Panc1 (cell line): ENCODE results near the gene KRT85. TPM values are rescaled to one million over a fixed set of nuclear protein-coding genes. Genes with fewer than 3 reads are reported as not detected.

Experiments
- ATAC-seq: fragments of 200-7000 bp; cut with Tn5 transposase; 2 replicates; pipeline ENCODE4 v1.9.1; 2020; ENCODE audit warnings: mild to moderate bottlenecking, moderate library complexity
- BruUV-seq: library from RNA; stranded (reverse); fragments of 400-500 nt; replicated peaks from 2 replicates; lab custom pipeline; 2021; lab: Mats Ljungman, UMichigan
- CTCF ChIA-PET: fragments of 300-600 bp; sonication (Branson Sonifier 250); formaldehyde crosslinking; loops from one replicate; lab custom pipeline; 2022; ENCODE audit warnings: antibody characterized with exemption; lab: Charles Lee
- POLR2A ChIA-PET: fragments of 300-600 bp; sonication (Branson Sonifier 250); formaldehyde crosslinking; loops from one replicate; lab custom pipeline; 2022; ENCODE audit warnings: antibody characterized with exemption; lab: Charles Lee
- DNase-seq: peaks from one replicate; pipeline ENCODE4 v3.0.0-alpha.2; 2010; ENCODE audit warnings: low read depth, low spot score
- H3K27ac ChIP-seq: 2 replicates; pipeline ENCODE4 v1.5.1; 2011; ENCODE audit warnings: mild to moderate bottlenecking, low read length, inconsistent platforms
- H3K27me3 ChIP-seq: fragments of 200-500 bp; sonication (Bioruptor generic); 2 replicates; pipeline ENCODE4 v1.6.0; 2014; ENCODE audit warnings: low read length, inconsistent platforms; ENCODE audit not compliant: control insufficient read depth, insufficient read depth
- H3K36me3 ChIP-seq: fragments of 200-500 bp; sonication (Bioruptor generic); 2 replicates; pipeline ENCODE4 v1.5.1; 2014; ENCODE audit warnings: inconsistent platforms, mild to moderate bottlenecking, low read length, moderate library complexity; ENCODE audit not compliant: control insufficient read depth, insufficient read depth
- H3K4me1 ChIP-seq: 2 replicates; pipeline ENCODE4 v1.5.1; 2011; ENCODE audit warnings: inconsistent platforms, mild to moderate bottlenecking, low read length, moderate library complexity; ENCODE audit not compliant: control insufficient read depth, insufficient read depth
- H3K4me3 ChIP-seq, 2 experiments: 2 replicates each; pipeline ENCODE4 v1.5.1; 2011 to 2012; ENCODE audit warnings: low read depth in 2 of 2, low read length in 2 of 2, mild to moderate bottlenecking in 2 of 2, inconsistent platforms in 1 of 2, moderate library complexity in 1 of 2
- H3K9me3 ChIP-seq: fragments of 200-500 bp; sonication (Bioruptor generic); 2 replicates; pipeline ENCODE4 v1.5.1; 2014; ENCODE audit warnings: low read depth, mild to moderate bottlenecking, inconsistent platforms, low read length, moderate library complexity; ENCODE audit not compliant: control insufficient read depth, insufficient read depth
- CTCF ChIP-seq: fragments of 450-650 bp; IDR thresholded peaks from 2 replicates; pipeline ENCODE4 v1.5.1; 2017; ENCODE audit warnings: mild to moderate bottlenecking
- POLR2AphosphoS5 ChIP-seq: IDR thresholded peaks from 2 replicates; pipeline ENCODE4 v1.6.1; 2012; ENCODE audit warnings: mild to moderate bottlenecking, low read depth, low read length, moderate library complexity
- REST ChIP-seq, 2 experiments: IDR thresholded peaks; 2 replicates each; pipeline ENCODE4 v1.6.1; 2011 to 2012; ENCODE audit warnings: low read depth in 2 of 2, control low read depth in 1 of 2, low read length in 1 of 2, mild to moderate bottlenecking in 1 of 2, moderate library complexity in 1 of 2; ENCODE audit not compliant: insufficient read depth in 1 of 2
- SIN3A ChIP-seq: IDR thresholded peaks from 2 replicates; pipeline ENCODE4 v1.6.1; 2012; ENCODE audit warnings: low read depth, mild to moderate bottlenecking, low read length, moderate library complexity, borderline replicate concordance; ENCODE audit not compliant: insufficient read depth
- TCF7L2 ChIP-seq: IDR thresholded peaks from 2 replicates; pipeline ENCODE4 v1.6.1; 2011; ENCODE audit warnings: mild to moderate bottlenecking, low read depth, low read length, inconsistent platforms
- in situ Hi-C: cut with HindIII; loops from 2 replicates; pipeline ENCODE4 v1.10.0; 2016; ENCODE audit warnings: low sequenced_read_pairs, low pct_unique_long_range_greater_than_20kb
- intact Hi-C: fragments of 100-400 bp; cut with micrococcal nuclease; formaldehyde crosslinking; loops from one replicate; pipeline ENCODE4 v1.10.0; 2022; ENCODE audit not compliant: unreplicated experiment
- total RNA-seq: library from RNA; stranded (reverse); gene quantifications from one replicate; pipeline ENCODE4 v1.2.1, GENCODE V29; 2021; ENCODE audit not compliant: unreplicated experiment

Gene KRT85
- total RNA-seq, 1 experiment from 2014 or later: not detected

- ATAC-seq (no peak), DNase-seq (no peak)
- no peak within 1 kb of the TSS for H3K4me3 ChIP-seq
- H3K27ac ChIP-seq: no peak within 1 kb of the TSS
- no peaks in the 10 kb centered on the region for H3K27me3 ChIP-seq
- H3K36me3 ChIP-seq: no peaks in the 10 kb centered on the region
- no TSS peak for BruUV-seq
- in situ Hi-C loops (no loop called here), intact Hi-C loops (no loop called here)
- no peaks in the 10 kb centered on the region for H3K9me3 ChIP-seq
- no peaks in the 10 kb centered on the region for H3K4me1 ChIP-seq
- TF ChIP-seq TCF7L2 (no peak), POLR2AphosphoS5 (no peak), CTCF (no peak), REST (IDR thresholded peaks at IDR 0.05; ENCODE audit: insufficient read depth in 1 of 2, low read depth in 2 of 2, low read length in 1 of 2) (no peak), SIN3A (no peak)
- ChIA-PET CTCF (interaction anchor here (0.6 kb wide), 1 partner anchor 280 kb away, joined by 5 read pairs; no protein-coding TSS in a partner anchor), POLR2A (no interaction called here)
Observed at GRCh38 chr12:52405922-52406385, 38.7 kb upstream of the KRT85 start, which contains the start of gene KRT82. Gene KRT82, minus strand, starts transcription at chr12:52406335. Its CDS starts 58 bp downstream, at chr12:52406277.

- DNase-seq: no peak
- H3K36me3 ChIP-seq: no peaks in the 10 kb centered on the region
- no peak overlapping the region for H3K27ac ChIP-seq
- H3K9me3 ChIP-seq: no peaks in the 10 kb centered on the region
- H3K4me3 ChIP-seq: no peak overlapping the region
- TF ChIP-seq CTCF (no peak), TCF7L2 (no peak), SIN3A (no peak), POLR2AphosphoS5 (no peak), REST (IDR thresholded peaks at IDR 0.05; ENCODE audit: insufficient read depth in 1 of 2, low read depth in 2 of 2, low read length in 1 of 2) (no peak)
- intact Hi-C loops (no loop called here), in situ Hi-C loops (no loop called here)
- ATAC-seq: no peak
- no peaks in the 10 kb centered on the region for H3K27me3 ChIP-seq
- H3K4me1 ChIP-seq: no peaks in the 10 kb centered on the region
- BruUV-seq: no TSS peak
- POLR2A ChIA-PET: no interaction called here
- CTCF ChIA-PET: interaction anchor here (1.2 kb wide), 1 partner anchor 491 kb away, joined by 3 read pairs; no protein-coding TSS in a partner anchor
Observed at GRCh38 chr12:52404951-52405350, 37.7 kb upstream of the KRT85 start.
